Rectal smooth muscle tissue (tissue), 1 donor: ENCODE results near the gene PTTG1IP.

Source experiments
- H3K27ac ChIP-seq: one replicate; pipeline ENCODE4 v1.7.0; 2013; ENCODE audit warnings: low read depth, low read length, inconsistent platforms
- H3K27me3 ChIP-seq: one replicate; pipeline ENCODE4 v1.7.0; 2013; ENCODE audit warnings: low read length; ENCODE audit not compliant: control insufficient read depth, insufficient read depth
- H3K36me3 ChIP-seq: one replicate; pipeline ENCODE4 v1.7.0; 2013; ENCODE audit warnings: low read length; ENCODE audit not compliant: control insufficient read depth, insufficient read depth
- H3K4me1 ChIP-seq: one replicate; pipeline ENCODE4 v1.7.0; 2013; ENCODE audit warnings: low read length; ENCODE audit not compliant: control insufficient read depth, insufficient read depth
- H3K4me3 ChIP-seq: one replicate; pipeline ENCODE4 v1.7.0; 2013; ENCODE audit warnings: low read length
- H3K9ac ChIP-seq: one replicate; pipeline ENCODE4 v1.7.0; 2013; ENCODE audit warnings: low read length

Gene PTTG1IP

DNA sequence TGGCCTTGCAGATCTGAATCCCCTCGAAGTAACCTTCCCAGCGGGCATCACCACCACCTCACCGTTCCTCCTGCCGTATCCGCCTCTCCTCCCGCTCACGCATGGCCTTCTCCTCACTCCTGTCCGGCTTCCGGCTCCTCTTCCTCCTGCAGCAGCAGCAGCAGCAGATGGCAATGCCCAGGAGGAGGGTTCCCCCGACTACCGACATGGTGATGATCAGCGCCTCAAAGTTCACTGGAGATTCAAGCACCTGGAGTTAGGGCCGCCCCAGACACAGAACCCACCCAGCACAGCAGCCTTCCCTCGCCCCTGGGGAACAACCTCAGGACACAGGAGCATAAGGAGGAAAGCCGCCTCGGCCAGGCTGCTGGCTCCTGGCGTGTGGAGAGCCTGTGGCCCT lies 17.4 kb downstream of the PTTG1IP start:
- Histone ChIP-seq H3K27ac (no peak overlapping the region), H3K27me3 (no peaks in the 10 kb centered on the region), H3K4me3 (no peak overlapping the region), H3K36me3 (peaks cover 27% of the 10 kb centered on the region), H3K9ac (no peak overlapping the region), H3K4me1 (peaks cover 2% of the 10 kb centered on the region)

DNA sequence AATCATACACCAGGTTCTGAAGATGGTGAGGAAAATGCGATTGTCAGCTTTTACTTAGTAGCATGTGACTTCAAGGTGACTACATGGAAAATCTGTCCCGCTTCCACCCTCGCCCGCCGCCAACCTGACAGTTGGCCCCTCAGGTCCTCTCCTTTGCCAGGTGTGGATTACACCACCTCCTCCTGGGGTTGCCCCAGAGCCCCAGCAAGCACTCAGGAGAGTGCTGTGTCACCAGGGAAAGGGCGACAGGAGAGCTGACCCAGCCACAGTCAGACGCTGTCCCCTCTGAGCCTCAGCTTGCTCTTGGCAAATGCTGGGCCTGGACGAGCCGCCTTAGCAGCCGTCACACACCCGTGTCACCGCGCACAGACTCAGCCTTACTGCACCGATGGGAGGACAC lies 17.9 kb downstream of the PTTG1IP start:
- no peak overlapping the region for H3K27ac ChIP-seq
- H3K9ac ChIP-seq = no peak overlapping the region
- H3K36me3 ChIP-seq = peaks cover 32% of the 10 kb centered on the region
- no peaks in the 10 kb centered on the region for H3K27me3 ChIP-seq
- H3K4me1 ChIP-seq = peaks cover 2% of the 10 kb centered on the region
- no peak overlapping the region for H3K4me3 ChIP-seq

- no peak overlapping the region for H3K9ac ChIP-seq
- peaks cover 37% of the 10 kb centered on the region for H3K36me3 ChIP-seq
- H3K27me3 ChIP-seq = no peaks in the 10 kb centered on the region
- H3K4me3 ChIP-seq = no peak overlapping the region
- H3K27ac ChIP-seq = no peak overlapping the region
- peaks cover 2% of the 10 kb centered on the region for H3K4me1 ChIP-seq
These were observed 18.6 kb downstream of the PTTG1IP start for GRCh38 chr21:44854664-44855446.

GRCh38 chr21:44854391-44854663 lies 19.2 kb downstream of the PTTG1IP start:
- Histone ChIP-seq H3K4me3 (no peak overlapping the region), H3K36me3 (peaks cover 37% of the 10 kb centered on the region), H3K4me1 (peaks cover 2% of the 10 kb centered on the region), H3K27ac (no peak overlapping the region), H3K9ac (no peak overlapping the region), H3K27me3 (no peaks in the 10 kb centered on the region)

DNA sequence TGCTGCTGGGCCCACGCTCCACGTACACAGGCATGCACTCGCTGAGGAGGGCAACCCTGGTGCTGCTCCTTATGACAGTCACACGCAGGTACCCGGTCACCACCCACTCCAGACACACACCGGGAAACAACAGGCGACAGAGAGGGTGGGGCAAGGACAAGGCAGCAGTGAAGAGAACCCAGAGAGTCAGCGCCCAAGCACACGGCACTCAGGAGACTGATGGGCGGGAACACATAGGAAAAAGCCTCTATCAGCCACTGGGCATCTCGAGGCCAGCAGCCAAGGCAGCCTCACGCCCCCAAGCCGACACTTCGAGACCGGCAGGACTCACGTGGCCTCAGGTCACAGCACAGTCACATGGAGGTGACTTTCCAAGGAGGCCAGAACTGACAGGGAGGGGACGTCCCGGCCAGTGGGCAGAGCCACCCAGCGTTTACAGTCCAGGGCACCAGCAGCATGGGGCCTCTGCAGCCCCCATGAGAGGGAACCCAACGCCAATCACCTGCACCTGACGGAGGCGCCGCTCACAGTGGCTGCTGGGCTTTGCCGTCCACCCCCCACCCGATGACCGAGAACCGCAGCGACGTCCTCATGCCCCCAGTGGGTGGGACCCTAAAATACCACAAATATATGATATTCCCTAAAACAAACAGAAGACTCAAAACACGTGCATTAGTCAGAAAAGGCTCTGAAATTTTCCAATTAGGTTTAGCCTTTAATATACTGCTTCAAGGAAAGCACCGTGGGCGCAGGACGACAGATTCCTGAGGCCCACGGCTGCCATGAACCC lies 19.7 kb downstream of the PTTG1IP start:
- Histone ChIP-seq H3K9ac (no peak overlapping the region), H3K4me1 (peaks cover 2% of the 10 kb centered on the region), H3K27me3 (no peaks in the 10 kb centered on the region), H3K36me3 (peaks cover 33% of the 10 kb centered on the region), H3K4me3 (no peak overlapping the region), H3K27ac (no peak overlapping the region)

DNA sequence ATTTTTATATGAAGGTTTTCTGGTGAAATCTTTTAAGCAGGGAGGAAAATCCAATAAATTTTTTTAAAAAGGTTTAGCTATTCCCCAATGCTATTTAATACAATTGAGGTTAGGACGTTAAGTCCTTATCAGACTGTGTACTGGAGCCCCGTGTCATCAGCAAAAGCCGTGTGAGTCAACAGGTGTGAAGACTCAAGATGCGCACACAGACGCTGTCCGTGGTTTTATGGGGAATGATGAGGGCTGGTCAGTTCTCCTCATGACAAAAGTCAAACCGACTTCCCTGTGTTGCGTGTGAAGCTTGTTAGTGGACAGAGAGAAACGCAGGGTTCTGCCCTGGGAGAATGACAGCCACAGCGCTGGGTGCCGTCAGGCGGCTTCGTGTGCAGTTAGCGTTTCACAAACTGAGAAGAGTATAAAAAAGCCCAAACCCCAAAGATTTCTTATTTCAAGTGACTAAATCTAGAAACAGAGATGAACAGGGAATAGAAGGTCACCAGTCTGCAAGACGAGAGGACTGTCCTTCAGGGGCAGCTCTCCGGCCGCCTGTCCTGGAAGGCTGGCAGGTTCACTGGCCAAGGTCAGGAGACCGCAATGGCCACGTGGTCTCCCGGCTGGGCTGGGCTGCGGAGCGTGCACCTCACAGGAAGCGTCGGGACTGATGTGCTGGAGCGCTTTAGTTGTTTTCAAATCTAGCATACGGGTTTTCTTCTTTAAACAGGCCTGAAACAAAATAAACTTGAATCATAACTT lies 22.4 kb downstream of the PTTG1IP start:
- peaks cover 27% of the 10 kb centered on the region for H3K36me3 ChIP-seq
- H3K27ac ChIP-seq = no peak overlapping the region

DNA sequence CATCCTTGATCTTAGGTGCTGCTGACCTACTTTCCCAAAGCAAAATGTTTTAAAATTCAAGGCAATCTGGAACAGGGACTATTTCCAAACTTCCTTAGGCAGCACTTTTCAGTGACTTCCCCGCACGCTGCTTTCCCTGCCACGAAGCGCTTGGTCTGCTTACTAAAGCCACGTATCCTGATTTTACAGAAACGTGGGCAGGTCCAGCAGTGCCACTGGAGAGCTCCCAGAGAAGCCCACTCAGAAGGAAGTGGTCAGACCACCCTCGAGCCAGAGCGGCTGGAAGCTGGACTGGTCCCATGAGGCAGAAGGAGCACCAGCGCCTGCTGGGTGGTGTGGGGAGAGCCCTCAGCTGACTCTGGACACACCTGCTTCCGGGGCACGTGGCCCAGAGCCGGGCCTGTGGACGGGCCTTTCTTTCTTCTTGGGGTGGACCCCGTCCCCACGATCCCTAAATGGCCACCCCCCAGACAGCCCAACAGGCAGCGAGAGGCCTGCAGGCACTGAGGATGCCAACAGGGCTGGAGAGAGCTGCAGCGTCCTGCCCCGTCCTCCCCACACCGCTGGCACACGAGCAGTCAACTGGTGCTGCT lies 23.2 kb downstream of the PTTG1IP start:
- peaks cover 3% of the 10 kb centered on the region for H3K4me1 ChIP-seq
- H3K36me3 ChIP-seq = peaks cover 22% of the 10 kb centered on the region
- no peak overlapping the region for H3K27ac ChIP-seq

More for the DNA sequence above, 22.4 kb downstream of the PTTG1IP start:
- Histone ChIP-seq H3K4me3 (no peak overlapping the region), H3K9ac (no peak overlapping the region), H3K27me3 (no peaks in the 10 kb centered on the region), H3K4me1 (peaks cover 3% of the 10 kb centered on the region)

DNA sequence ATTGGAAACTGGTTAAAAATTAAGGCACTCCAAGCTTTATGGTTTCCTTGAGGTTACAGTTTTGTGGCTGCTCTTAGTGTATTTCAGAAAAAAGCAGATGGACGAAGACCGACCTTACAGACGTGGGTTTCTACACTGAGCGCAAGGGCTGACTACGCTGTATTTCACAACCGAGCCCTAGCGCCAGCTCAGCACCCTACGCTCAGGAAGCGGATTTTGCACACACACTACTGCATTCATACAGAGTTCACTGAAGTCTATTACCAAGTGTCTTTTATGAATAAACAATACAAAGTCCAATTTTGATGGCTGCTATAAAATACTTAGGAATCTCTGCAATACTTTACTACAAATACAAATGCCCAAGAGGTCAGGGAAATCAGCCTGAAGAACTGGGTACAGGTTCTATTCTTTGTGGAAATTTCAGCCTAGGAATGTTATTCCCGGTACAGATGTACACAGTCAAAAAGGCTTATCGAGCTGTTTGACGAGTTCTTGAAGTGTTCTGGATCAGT lies 23.8 kb downstream of the PTTG1IP start:
- Histone ChIP-seq H3K4me1 (peaks cover 3% of the 10 kb centered on the region), H3K4me3 (no peak overlapping the region), H3K27me3 (no peaks in the 10 kb centered on the region), H3K27ac (no peak overlapping the region), H3K9ac (no peak overlapping the region), H3K36me3 (peaks cover 22% of the 10 kb centered on the region)

More for the DNA sequence above, 23.2 kb downstream of the PTTG1IP start:
- Histone ChIP-seq H3K4me3 (no peak overlapping the region), H3K9ac (no peak overlapping the region), H3K27me3 (no peaks in the 10 kb centered on the region)

DNA sequence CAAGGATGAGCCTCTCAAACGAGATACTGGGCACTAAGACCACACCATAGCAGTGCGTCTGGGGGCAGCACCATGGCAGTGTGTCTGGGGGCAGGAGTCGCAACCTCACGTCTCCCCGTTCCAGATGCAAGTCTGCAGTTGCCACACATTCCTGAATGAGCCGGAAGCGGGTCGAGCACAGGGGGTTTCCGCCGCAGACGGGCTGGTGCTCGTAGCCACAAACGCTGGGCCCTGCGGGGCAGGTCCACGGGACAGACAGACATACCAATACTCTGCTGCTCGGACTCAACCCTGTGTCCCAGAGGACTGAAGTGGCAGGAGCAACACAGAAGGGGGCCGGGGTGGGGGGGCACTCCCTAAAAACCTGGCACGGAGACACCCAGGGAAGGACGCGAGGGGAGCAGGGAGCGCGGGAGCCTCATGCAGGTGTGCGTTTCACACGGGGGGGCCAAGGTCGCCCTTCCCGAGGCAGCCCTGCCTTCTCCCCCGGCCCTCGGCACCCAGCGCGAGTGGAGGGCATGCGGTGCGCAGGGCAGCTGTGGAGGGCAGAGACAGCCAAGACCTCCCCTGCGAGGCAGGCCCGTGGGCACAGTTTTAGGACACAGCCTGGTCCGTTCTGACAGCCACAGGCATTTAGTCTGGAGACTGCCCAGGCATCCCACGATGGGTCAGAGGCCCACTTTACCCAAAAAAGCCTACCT lies 24.5 kb downstream of the PTTG1IP start:
- H3K36me3 ChIP-seq = peaks cover 18% of the 10 kb centered on the region
- H3K9ac ChIP-seq = no peak overlapping the region
- H3K27me3 ChIP-seq = no peaks in the 10 kb centered on the region
- H3K4me1 ChIP-seq = peaks cover 3% of the 10 kb centered on the region
- H3K4me3 ChIP-seq = no peak overlapping the region
- no peak overlapping the region for H3K27ac ChIP-seq

DNA sequence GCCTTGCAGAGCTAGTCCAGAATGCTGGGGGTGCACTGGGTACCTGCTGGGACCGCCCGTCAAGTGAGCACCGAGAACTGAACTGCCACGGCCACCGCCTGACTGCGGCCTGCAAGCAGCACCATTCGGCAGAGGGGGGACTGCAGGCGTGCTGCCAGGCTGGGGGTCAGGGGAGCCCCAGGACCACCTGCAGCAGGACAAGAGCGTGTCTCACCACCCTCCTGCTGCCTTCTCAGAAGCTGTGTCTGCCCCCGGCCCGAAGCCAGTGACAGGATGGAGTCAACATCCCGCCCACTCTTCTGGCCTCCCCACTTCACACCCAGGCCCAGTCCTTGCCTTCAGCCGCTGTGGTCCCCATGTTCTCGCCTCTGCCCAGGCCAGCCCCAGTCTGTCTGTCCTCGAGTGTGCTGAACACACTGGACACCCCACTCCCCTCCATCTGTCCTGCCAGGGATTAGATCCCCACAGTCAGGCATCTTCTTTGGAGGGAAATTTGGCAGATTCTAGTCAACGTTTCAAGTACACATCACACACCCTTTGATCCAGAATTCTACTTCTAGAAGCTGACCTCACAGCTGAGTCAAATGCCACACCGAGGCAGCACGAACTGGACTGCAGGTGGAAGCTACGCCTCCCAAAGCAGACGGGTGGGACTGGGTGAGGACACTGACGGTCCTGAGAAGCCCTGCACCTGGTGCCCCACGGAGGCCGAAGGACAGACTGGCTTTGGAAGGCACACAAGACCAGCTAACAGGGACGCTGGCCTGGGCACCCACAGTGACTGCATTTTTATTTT lies 26.0 kb downstream of the PTTG1IP start:
- peaks cover 3% of the 10 kb centered on the region for H3K4me1 ChIP-seq
- no peak overlapping the region for H3K9ac ChIP-seq
- H3K27ac ChIP-seq = no peak overlapping the region
- H3K4me3 ChIP-seq = no peak overlapping the region
- H3K36me3 ChIP-seq = peaks cover 16% of the 10 kb centered on the region
- no peaks in the 10 kb centered on the region for H3K27me3 ChIP-seq
